Endodermal cell (in vitro differentiated cells): Measurements from ENCODE around the gene SECISBP2. TPM values are rescaled to one million over a fixed set of nuclear protein-coding genes. Genes with fewer than 3 reads are reported as not detected.
"Not testable (repeated sequence)": the region's sequence is repeated elsewhere in the genome, so short reads cannot be mapped to it uniquely, and the experiment has no call there.

Source experiments
- DNase-seq: peaks from one replicate; pipeline ENCODE4 v3.0.0-alpha.2; 2017
- H3K27ac ChIP-seq: 2 replicates; pipeline ENCODE4 v1.5.1; 2013; ENCODE audit warnings: mild to moderate bottlenecking, low read depth, low read length, moderate library complexity
- H3K27me3 ChIP-seq: 2 replicates; pipeline ENCODE4 v1.6.1; 2013; ENCODE audit warnings: mild to moderate bottlenecking, low read length, moderate library complexity; ENCODE audit not compliant: insufficient read depth, control insufficient read depth, poor library complexity, severe bottlenecking
- H3K36me3 ChIP-seq: 2 replicates; pipeline ENCODE4 v1.7.0; 2013; ENCODE audit warnings: mild to moderate bottlenecking, low read length, moderate library complexity; ENCODE audit not compliant: control insufficient read depth, insufficient read depth
- H3K4me1 ChIP-seq: one replicate; pipeline ENCODE4 v1.7.0; 2013; ENCODE audit warnings: low read length; ENCODE audit not compliant: control insufficient read depth, insufficient read depth
- H3K4me3 ChIP-seq: 2 replicates; pipeline ENCODE4 v1.5.1; 2013; ENCODE audit warnings: mild to moderate bottlenecking, low read length, moderate library complexity
- H3K9ac ChIP-seq: 2 replicates; pipeline ENCODE4 v1.6.1; 2013; ENCODE audit warnings: mild to moderate bottlenecking, low read length, moderate library complexity; ENCODE audit not compliant: poor library complexity, severe bottlenecking; ENCODE audit errors: extremely low read depth
- H3K9me3 ChIP-seq: 2 replicates; pipeline ENCODE4 v1.6.1; 2013; ENCODE audit warnings: mild to moderate bottlenecking, low read length, moderate library complexity; ENCODE audit not compliant: control insufficient read depth
- H3K27ac Mint-ChIP-seq: 2 replicates; pipeline ENCODE4 v1.8.0; 2020; ENCODE audit warnings: mixed read lengths
- H3K27me3 Mint-ChIP-seq: 2 replicates; pipeline ENCODE4 v1.8.0; 2021; ENCODE audit warnings: mild to moderate bottlenecking, mixed read lengths; ENCODE audit not compliant: insufficient read depth
- H3K36me3 Mint-ChIP-seq: 2 replicates; pipeline ENCODE4 v1.8.0; 2020; ENCODE audit warnings: low read depth, mixed read lengths
- H3K4me1 Mint-ChIP-seq: 2 replicates; pipeline ENCODE4 v1.8.0; 2020; ENCODE audit warnings: mixed read lengths
- H3K4me3 Mint-ChIP-seq: 2 replicates; pipeline ENCODE4 v1.8.0; 2020; ENCODE audit warnings: mild to moderate bottlenecking, moderate library complexity, mixed read lengths
- H3K9me3 Mint-ChIP-seq: 2 replicates; pipeline ENCODE4 v1.8.0; 2020; ENCODE audit warnings: mild to moderate bottlenecking, mixed read lengths
- CTCF ChIP-seq: fragments of 200-600 bp; sonication (generic); conservative IDR thresholded peaks from 2 replicates; pipeline ENCODE4 v1.5.0; 2021; ENCODE audit warnings: antibody characterized with exemption, mild to moderate bottlenecking
- WGBS, 2 experiments: methylation state at CpG; one replicate each; pipeline versions ENCODE4 v1.1.5 to v1.1.7; 2013; ENCODE audit warnings: missing lambda C conversion rate in 2 of 2, mixed read lengths in 1 of 2; ENCODE audit not compliant: insufficient coverage in 1 of 2, insufficient read length in 1 of 2; 5-methylcytosine and 5-hydroxymethylcytosine counted together
- total RNA-seq, 2 donors: library from RNA; stranded (reverse); fragmentation: NEBNext Ultra II Directional in 1 of 2; extraction: Animal tissue kit (Norgen Biotek cat#: 25700) in 1 of 2; gene quantifications; 2 replicates in 1 of 2; 3 replicates in 1 of 2; pipeline ENCODE4 v1.2.1, GENCODE V29; 2021

The SECISBP2 gene
- total RNA-seq, 2 donors from 2014 or later, result 55.7 to 56.0 TPM

DNA sequence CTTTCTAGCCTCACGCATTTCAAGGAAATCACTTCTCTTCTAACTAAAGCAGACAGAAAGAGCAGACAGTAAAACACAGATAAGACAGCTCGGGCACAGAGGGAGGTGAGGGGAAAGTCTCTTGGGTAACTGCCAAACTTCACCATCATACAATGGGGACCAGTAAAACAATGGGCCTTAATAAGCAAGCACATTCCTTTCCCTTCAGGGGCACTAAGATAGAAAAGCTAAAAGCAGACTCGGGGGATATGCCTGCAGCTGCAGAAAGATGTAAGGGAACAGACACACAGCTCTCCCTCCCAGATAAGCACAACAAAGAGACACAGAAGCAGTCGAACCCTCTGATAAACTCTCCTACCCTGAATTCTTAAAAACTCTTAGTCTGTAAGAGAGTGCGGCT is 22.9 kb upstream of the SECISBP2 start:
- 22% methylated on average over 5 of the region's 5 CpGs; no CpG with 5 or more reads in 1 of the 2 experiments for WGBS, 2 experiments

GRCh38 chr9:89301996-89302395 is 16.3 kb upstream of the SECISBP2 start:
- H3K27ac ChIP-seq, H3K27me3 Mint-ChIP-seq, H3K36me3 ChIP-seq, H3K27me3 ChIP-seq, H3K4me1 Mint-ChIP-seq, DNase-seq, H3K4me1 ChIP-seq, H3K4me3 ChIP-seq, H3K27ac Mint-ChIP-seq, H3K4me3 Mint-ChIP-seq, H3K9ac ChIP-seq: not testable (repeated sequence)
- peaks cover 45% of the 10 kb centered on the region for H3K9me3 ChIP-seq
- peaks cover 23% of the 10 kb centered on the region for H3K9me3 Mint-ChIP-seq
- WGBS, 2 experiments, result 91% methylated on average over 2 of the region's 2 CpGs; no CpG with 5 or more reads in 1 of the 2 experiments
- H3K36me3 Mint-ChIP-seq, result peaks cover 24% of the 10 kb centered on the region

More for the DNA sequence above, 22.9 kb upstream of the SECISBP2 start:
- H3K4me1 Mint-ChIP-seq, result peaks cover 9% of the 10 kb centered on the region
- Histone ChIP-seq H3K27ac (peak overlapping the region; percentile 57), H3K9ac (peak overlapping the region; percentile 26), H3K9me3 (peaks cover 54% of the 10 kb centered on the region), H3K4me1 (no peaks in the 10 kb centered on the region), H3K36me3 (no peaks in the 10 kb centered on the region), H3K27me3 (no peaks in the 10 kb centered on the region), H3K4me3 (peak overlapping the region; percentile 52)
- H3K36me3 Mint-ChIP-seq, result peaks cover 15% of the 10 kb centered on the region
- H3K9me3 Mint-ChIP-seq, result peaks cover 46% of the 10 kb centered on the region
- DNase-seq, result peak; percentile 66
- no peaks in the 10 kb centered on the region for H3K27me3 Mint-ChIP-seq
- peak overlapping the region; percentile 88 for H3K27ac Mint-ChIP-seq
- peak overlapping the region; percentile 28 for H3K4me3 Mint-ChIP-seq
- no peak for TF ChIP-seq CTCF

GRCh38 chr9:89304020-89304833 is 14.1 kb upstream of the SECISBP2 start:
- DNase-seq, result no peak
- Histone ChIP-seq H3K9ac (no peak overlapping the region), H3K9me3 (peaks cover 26% of the 10 kb centered on the region), H3K27me3 (no peaks in the 10 kb centered on the region), H3K4me1 (peaks cover 5% of the 10 kb centered on the region), H3K36me3 (no peaks in the 10 kb centered on the region), H3K4me3 (peak overlapping the region; percentile 50), H3K27ac (no peak overlapping the region)
- Mint-ChIP-seq H3K27ac (no peak overlapping the region), H3K27me3 (no peaks in the 10 kb centered on the region), H3K4me3 (no peak overlapping the region), H3K36me3 (peaks cover 27% of the 10 kb centered on the region), H3K9me3 (peaks cover 17% of the 10 kb centered on the region), H3K4me1 (peaks cover 2% of the 10 kb centered on the region)
- no peak for TF ChIP-seq CTCF
- WGBS, 2 experiments, result 94 to 95% methylated on average over 7 of the region's 7 CpGs
